ENCODE results near the gene TAGLN2. TPM values are rescaled to one million over a fixed set of nuclear protein-coding genes. Genes with fewer than 3 reads are reported as not detected.

TAGLN2 gene
- total RNA-seq, 1 experiment from 2014 or later, result 809 TPM

DNA sequence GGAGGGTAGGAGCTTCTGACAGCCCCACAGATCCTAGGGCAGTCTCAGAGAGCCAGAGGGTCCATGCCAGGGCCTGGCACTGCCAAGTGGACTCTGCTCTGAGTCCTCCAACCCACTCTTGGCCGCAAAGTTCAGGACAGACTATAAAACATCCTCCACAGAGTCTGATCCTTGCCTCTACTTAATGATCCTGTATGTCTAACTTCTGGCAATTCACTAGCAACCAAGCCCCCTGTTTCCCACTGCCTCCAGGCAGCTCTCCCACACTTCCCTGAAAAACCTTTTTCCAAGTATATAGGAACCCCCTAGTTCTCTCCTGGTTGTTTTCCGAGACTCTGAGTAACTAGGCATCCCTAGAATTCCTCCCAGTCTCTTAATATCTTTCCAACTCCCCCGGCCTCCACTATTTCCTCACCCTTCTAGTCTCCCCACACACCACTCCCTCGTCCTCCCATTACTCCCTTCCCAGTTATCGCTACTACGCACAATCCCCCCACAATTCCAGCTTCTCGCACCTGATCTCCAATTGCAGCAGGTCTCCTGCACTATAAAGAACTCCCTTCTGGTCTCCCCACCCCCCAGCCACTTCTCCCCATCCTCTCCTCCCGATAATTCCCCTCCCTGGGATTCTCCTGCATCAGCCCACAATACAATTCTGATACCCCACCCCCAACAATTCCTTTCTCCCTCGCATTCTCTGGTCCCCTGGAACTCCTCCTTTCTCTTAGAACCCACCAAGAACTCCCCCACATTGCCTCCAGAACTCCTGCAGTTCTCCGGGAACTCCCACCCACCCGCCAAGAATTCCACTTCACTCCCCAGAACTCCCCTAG, 19.5 kb upstream of the TAGLN2 start:
- Histone ChIP-seq H3K27me3 (replicated peaks) (peaks cover 51% of the 10 kb centered on the region), H3K4me3 (no peak overlapping the region), H3K4me1 (replicated peaks) (peaks cover 7% of the 10 kb centered on the region), H3K27ac (no peak overlapping the region), H3K9me3 (replicated peaks) (no peaks in the 10 kb centered on the region), H3K36me3 (no peaks in the 10 kb centered on the region)
- DNase-seq (ENCODE audit: low read depth in 1 of 2, low spot score in 2 of 2), result no peak

DNA sequence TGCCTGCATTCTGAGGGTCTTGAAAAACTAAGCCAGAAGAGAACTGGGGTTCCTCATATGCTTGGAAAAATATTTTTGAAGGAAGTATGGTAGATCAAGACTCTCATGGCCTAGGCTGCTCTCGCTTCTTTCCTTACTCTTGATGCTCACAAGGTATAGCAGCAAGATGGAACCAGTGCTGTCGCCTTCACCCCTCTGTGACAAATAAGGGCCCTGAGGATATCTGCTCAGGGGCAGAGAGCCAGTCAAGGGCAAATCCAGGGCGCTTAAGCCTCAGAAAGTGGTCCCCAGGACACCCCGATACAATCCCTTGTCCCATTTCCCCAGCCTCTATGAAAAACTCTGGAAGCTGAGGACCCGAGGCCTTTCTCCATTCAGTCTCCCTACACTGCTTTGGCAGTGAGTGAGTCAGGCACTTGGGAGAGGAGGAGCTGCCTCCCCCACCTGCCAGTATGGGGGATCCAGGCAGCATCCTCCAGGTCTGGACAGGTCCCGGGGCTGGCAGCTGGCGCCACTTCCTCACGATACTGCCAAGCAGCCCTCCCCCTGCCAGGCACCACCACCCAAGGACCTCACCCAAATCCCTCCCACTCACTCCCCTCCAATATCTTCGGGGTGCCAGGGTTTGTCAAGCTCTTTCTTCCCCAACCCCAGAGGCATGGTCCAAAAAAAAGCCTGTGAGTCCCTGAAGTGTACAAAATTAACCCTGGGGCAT, 18.8 kb upstream of the TAGLN2 start:
- Histone ChIP-seq H3K4me1 (replicated peaks) (peaks cover 7% of the 10 kb centered on the region), H3K36me3 (no peaks in the 10 kb centered on the region), H3K27ac (no peak overlapping the region), H3K9me3 (replicated peaks) (no peaks in the 10 kb centered on the region), H3K4me3 (no peak overlapping the region), H3K27me3 (replicated peaks) (peaks cover 58% of the 10 kb centered on the region)
- no peak for DNase-seq (ENCODE audit: low read depth in 1 of 2, low spot score in 2 of 2)

DNA sequence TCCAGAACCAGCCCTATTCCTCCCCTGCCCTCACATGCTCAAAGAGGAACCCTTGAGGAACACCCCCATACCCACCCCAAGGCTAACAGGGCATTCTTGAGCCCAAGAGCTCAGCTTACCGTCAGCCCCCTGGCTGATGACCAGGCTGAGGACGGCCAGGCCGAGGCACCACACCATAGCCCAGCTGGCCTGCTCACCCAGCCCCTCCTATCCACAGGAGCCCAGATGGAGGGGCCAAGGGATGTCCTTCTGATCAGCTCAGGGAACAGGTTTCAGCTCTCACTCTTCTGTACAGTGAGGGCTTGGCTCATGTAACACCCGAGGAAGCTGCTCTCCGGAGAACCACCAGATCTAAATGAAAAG, 18.0 kb upstream of the TAGLN2 start:
- peaks cover 62% of the 10 kb centered on the region for H3K27me3 ChIP-seq (replicated peaks)
- no peak overlapping the region for H3K4me3 ChIP-seq
- peaks cover 7% of the 10 kb centered on the region for H3K4me1 ChIP-seq (replicated peaks)
- H3K27ac ChIP-seq, result no peak overlapping the region
- DNase-seq (ENCODE audit: low read depth in 1 of 2, low spot score in 2 of 2), result no peak
- no peaks in the 10 kb centered on the region for H3K36me3 ChIP-seq
- no peaks in the 10 kb centered on the region for H3K9me3 ChIP-seq (replicated peaks)

DNA sequence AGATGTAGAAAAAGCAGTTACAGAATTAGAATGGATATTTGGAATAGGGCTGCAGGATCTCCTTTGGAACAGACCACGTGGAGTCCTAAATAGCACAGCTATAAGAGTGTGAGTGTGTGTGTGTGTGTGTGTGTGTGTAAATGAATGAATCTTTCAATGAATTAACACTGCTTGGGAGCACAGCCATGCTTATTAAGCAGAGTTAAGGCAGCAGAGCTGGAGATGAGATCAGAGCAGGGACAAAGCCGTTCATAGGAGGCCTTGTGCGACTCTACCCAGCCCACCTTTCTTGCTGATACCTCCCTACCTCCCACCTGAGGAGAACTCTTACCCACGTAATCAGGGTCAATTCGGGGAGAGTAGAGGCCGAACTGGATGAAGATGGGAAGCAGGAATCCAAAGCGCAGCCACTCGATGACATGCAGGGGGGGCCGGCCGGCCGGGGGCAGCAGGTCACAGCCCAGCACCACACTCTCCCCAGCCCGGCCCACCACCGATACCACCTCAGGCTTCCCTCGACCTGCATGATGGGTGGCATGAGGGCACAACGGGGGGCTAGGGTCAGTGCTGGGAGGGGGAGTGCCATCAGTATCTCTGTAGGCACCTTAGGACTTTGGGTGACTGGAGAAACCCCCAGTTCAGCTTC, 17.4 kb upstream of the TAGLN2 start:
- peaks cover 60% of the 10 kb centered on the region for H3K27me3 ChIP-seq (replicated peaks)
- no peak for DNase-seq (ENCODE audit: low read depth in 1 of 2, low spot score in 2 of 2)
- H3K4me3 ChIP-seq, result no peak overlapping the region
- H3K36me3 ChIP-seq, result no peaks in the 10 kb centered on the region
- H3K27ac ChIP-seq, result no peak overlapping the region
- H3K9me3 ChIP-seq (replicated peaks), result no peaks in the 10 kb centered on the region
- H3K4me1 ChIP-seq (replicated peaks), result peaks cover 7% of the 10 kb centered on the region

DNA sequence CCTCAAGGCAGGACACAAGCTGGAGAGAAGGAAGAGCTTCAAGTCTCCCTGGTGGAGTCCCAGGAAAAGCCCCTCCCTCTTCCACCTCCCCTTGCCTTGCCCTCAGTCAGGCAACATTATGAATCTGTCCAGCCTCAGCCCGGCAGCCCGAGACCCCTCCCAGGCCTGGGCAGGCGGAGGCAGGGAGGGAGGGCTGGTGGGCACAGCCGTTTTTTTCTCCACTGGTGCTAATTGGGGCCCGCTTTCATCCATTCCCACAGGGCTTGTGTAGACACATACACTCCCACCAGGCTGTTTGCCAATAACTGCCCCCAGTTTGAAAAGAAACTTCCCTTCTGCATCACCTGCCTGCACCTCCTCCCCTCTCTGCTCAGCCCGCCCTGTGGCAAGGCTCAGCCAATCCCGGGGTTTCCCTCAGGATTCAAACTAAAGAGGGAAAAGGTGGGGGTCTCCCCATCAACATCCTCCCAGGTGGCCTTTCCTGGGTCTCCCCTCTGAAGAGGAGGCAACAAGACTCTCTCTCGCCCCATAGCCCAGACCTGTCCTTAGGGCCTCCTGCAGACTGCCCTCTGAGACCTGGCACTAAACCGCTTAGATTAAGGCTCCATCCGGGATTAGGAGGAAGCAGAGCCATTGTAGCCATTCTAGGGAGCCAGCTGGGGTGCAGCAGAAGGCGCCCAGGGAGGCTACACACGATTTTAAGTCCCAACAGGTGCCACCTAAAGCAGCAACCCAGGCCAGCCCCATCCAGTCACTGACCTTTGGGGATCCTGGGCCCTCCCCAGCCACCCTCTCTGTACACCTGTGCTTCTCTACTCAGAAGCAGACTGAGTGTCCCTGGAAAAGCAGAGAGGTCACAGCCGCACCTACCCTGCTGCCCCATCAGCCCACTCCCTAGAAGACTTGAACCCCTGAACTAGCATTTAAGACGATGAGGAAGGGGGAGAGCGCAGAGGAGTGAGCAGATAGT, 16.6 kb upstream of the TAGLN2 start:
- H3K4me1 ChIP-seq (replicated peaks), result peaks cover 7% of the 10 kb centered on the region
- H3K27ac ChIP-seq, result no peak overlapping the region
- no peak overlapping the region for H3K4me3 ChIP-seq
- no peak for DNase-seq (ENCODE audit: low read depth in 1 of 2, low spot score in 2 of 2)
- no peaks in the 10 kb centered on the region for H3K9me3 ChIP-seq (replicated peaks)
- no peaks in the 10 kb centered on the region for H3K36me3 ChIP-seq
- H3K27me3 ChIP-seq (replicated peaks), result peaks cover 57% of the 10 kb centered on the region

DNA sequence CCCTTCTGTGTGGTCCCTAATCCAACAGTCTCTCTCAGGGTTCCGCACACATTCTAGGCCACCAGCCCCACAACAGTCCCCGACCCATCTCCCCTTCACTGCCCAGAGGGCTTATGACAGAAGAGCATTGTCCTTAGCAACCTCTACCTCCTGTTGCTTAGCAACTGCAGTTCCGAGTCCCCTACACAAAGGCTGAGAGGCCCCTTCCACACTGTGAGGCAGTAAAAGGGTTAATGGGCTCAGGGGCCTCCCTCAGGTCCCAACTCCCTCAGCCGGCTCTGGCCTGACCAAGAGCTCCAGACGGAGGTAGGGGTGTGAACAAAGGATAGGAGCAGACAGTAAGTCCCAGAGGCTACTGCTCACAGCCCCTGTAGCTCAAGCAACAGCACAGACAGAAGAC, 15.8 kb upstream of the TAGLN2 start:
- H3K36me3 ChIP-seq, result no peaks in the 10 kb centered on the region
- no peak overlapping the region for H3K27ac ChIP-seq
- H3K27me3 ChIP-seq (replicated peaks), result peaks cover 51% of the 10 kb centered on the region
- DNase-seq (ENCODE audit: low read depth in 1 of 2, low spot score in 2 of 2), result no peak
- H3K4me1 ChIP-seq (replicated peaks), result peaks cover 7% of the 10 kb centered on the region
- H3K4me3 ChIP-seq, result no peak overlapping the region
- no peaks in the 10 kb centered on the region for H3K9me3 ChIP-seq (replicated peaks)

DNA sequence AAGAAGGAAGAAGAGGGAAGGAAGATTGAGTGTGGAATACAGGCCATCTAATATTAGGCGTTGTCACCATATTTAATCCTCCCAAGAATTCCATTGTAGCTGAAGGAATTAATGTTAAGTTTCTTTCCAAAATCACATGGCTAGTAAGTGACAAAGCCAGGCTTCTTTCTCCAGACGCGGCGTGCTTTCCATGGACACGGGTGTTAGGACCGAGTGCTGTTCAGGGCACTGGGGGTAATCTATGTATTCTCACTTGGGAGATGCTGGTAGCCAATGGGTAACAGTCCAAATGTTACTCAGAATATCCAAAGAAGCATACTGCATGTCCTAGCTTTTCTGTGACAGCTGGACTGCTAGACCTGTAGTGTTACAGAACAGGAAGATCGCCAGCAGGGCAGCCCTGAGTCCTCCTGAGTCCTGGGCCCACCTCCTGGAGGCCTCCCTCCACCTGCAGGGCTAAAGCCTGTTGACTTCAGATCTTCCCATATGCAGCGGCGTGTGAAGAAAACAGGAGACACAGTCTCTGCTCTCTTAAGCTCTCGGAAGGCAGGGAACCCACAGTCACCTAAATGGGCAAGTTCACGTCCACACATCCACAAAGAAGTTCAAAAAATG, 14.8 kb upstream of the TAGLN2 start:
- no peaks in the 10 kb centered on the region for H3K4me1 ChIP-seq (replicated peaks)
- DNase-seq (ENCODE audit: low read depth in 1 of 2, low spot score in 2 of 2), result no peak
- no peak overlapping the region for H3K4me3 ChIP-seq
- H3K27ac ChIP-seq, result no peak overlapping the region
- H3K27me3 ChIP-seq (replicated peaks), result peaks cover 47% of the 10 kb centered on the region
- no peaks in the 10 kb centered on the region for H3K9me3 ChIP-seq (replicated peaks)
- no peaks in the 10 kb centered on the region for H3K36me3 ChIP-seq

DNA sequence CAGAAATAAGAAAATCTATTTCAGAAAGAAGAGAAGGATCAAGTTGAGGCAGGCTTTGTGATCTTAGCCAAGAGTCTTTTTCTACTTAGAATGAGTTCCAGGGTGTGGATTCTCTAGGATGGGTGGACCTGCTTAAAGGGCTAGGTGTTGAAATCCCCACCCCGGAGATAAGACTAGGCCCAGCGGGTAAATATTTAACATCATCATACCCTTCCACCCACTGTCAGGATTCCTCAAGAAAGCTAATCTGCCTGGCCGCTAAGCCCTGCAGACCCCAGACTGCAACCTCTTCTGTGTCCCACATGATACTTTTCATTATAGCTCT, 14.3 kb upstream of the TAGLN2 start:
- no peaks in the 10 kb centered on the region for H3K4me1 ChIP-seq (replicated peaks)
- no peak for DNase-seq (ENCODE audit: low read depth in 1 of 2, low spot score in 2 of 2)
- peaks cover 42% of the 10 kb centered on the region for H3K27me3 ChIP-seq (replicated peaks)
- no peaks in the 10 kb centered on the region for H3K36me3 ChIP-seq
- H3K4me3 ChIP-seq, result no peak overlapping the region
- H3K9me3 ChIP-seq (replicated peaks), result no peaks in the 10 kb centered on the region
- H3K27ac ChIP-seq, result no peak overlapping the region

DNA sequence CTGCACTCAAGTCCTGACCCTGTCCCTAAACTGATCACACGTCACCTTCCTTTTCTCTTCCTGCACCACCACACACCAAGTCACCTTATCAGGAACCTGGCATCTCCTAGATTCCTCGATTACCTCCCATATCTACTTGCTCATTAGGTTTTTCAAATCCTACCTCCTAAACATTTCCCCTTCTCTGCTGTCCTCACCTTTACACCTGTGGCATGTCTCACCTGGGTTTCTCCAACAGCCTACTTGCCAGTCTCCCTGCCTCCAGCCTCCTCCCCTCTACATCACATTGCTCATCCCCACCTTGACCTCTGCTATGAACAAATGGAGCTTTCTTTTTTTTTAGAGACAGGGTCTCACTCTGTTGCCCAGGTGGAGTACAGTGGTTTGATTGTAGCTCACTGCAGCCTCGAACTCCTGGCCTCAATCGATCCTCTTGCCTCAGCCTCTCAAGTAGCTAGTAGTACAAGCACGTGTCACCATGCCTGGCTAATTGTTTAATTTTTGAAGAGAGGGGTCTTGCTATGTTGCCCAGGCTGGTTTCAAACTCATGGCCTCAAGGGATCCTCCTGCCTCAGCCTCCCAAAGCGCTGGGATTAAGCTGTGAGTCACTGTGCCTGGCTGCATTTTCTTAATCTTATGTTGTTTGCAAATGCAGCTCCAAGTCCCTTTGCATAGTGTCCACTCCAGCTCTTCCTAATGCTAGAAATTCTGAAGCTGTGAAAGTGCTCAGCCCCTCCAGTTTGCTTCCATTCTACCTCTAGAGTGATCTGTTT, 13.8 kb upstream of the TAGLN2 start:
- no peak for DNase-seq (ENCODE audit: low read depth in 1 of 2, low spot score in 2 of 2)
- H3K27me3 ChIP-seq (replicated peaks), result peaks cover 36% of the 10 kb centered on the region
- no peaks in the 10 kb centered on the region for H3K36me3 ChIP-seq
- H3K4me1 ChIP-seq (replicated peaks), result no peaks in the 10 kb centered on the region
- no peaks in the 10 kb centered on the region for H3K9me3 ChIP-seq (replicated peaks)
- no peak overlapping the region for H3K27ac ChIP-seq
- H3K4me3 ChIP-seq, result no peak overlapping the region

DNA sequence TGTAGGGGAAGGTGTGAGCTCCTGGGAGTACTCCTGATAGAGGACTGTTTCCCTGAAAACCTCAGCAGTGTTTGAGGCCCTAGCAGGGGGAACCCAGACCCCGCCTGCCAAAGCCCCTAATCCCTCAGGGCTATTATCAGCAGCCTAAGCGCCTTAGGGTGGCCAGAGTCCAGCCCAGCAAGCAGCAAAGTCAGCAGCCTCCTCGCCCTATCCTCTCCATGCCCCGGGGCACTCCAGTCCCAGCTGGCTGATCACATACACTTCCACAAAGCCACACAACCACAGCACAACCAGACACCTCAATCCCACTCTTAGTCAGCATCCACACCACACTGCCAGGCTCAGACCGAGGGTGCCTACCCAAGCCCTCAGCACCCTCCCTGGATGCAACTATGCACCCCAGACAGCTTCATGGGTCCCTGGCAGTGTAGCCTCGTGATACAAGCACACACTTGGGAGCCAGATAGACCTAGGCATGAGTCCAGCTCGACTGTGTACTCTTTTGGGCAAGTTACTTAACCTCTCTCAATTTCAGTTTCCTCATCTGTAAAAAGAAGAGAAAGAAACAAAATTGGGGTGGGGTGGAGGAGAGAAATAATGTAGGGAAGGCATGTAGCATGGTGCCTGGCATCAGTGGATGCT, 13.0 kb upstream of the TAGLN2 start:
- no peaks in the 10 kb centered on the region for H3K9me3 ChIP-seq (replicated peaks)
- no peaks in the 10 kb centered on the region for H3K4me1 ChIP-seq (replicated peaks)
- H3K36me3 ChIP-seq, result no peaks in the 10 kb centered on the region
- no peak overlapping the region for H3K4me3 ChIP-seq
- H3K27ac ChIP-seq, result no peak overlapping the region
- no peak for DNase-seq (ENCODE audit: low read depth in 1 of 2, low spot score in 2 of 2)
- peaks cover 32% of the 10 kb centered on the region for H3K27me3 ChIP-seq (replicated peaks)

DNA sequence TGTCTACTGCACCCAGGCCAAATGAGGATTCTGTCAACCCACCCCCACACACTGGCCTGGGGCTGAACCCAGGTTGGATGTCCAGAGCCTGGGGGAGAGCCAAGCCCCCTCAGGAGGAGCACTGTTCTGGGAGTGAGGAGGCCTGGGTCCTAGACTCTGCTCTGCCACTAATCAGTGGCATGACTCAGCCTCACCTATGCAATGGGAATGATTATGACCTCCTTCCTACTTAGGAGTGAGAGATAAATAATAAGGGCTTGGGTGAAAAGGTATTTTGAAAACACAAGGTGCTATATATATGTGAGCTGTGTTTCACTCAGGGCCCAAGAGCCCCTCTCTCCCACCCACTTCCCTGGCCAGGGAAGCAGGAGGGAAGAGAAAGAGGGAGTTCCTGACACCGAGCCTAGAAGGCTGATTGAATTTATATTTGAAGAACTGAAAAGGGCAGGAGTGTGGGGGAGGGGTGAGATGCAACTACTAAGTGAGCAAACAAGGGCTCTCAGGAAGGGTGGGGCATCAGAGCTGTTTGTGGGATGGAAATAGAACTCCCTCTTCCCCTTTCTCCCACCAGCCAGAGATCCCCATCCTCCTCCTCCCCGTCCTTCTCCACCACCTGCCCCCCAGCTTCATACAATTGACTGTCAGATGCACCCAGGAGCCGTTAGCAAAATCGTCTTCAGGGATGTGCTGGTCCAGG, 11.9 kb upstream of the TAGLN2 start:
- Histone ChIP-seq H3K4me1 (replicated peaks) (no peaks in the 10 kb centered on the region), H3K4me3 (no peak overlapping the region), H3K36me3 (no peaks in the 10 kb centered on the region), H3K27ac (no peak overlapping the region), H3K27me3 (replicated peaks) (peaks cover 31% of the 10 kb centered on the region), H3K9me3 (replicated peaks) (no peaks in the 10 kb centered on the region)
- no peak for DNase-seq (ENCODE audit: low read depth in 1 of 2, low spot score in 2 of 2)

Data from SJSA1 (cell line).